Measurements from ENCODE around the gene FBXO24. TPM values are rescaled to one million over a fixed set of nuclear protein-coding genes. Genes with fewer than 3 reads are reported as not detected.

FBXO24 gene
- total RNA-seq, 4 donors from 2014 or later: 0.14 to 0.79 TPM; not detected in 2

- Histone ChIP-seq H3K36me3 (peaks cover 0 to 32% (median 9%) of the 10 kb centered on the region in 4 donors), H3K27ac (no peak within 1 kb of the TSS), H3K9me3 (no peaks in the 10 kb centered on the region), H3K4me1 (peaks cover 12 to 23% (median 19%) of the 10 kb centered on the region in 4 donors), H3K4me3 (no peak within 1 kb of the TSS), H3K27me3 (peaks cover 8% of the 10 kb centered on the region)
- no peak for DNase-seq
- TF ChIP-seq POLR2A (IDR thresholded peaks at IDR 0.05): no peak
- no peak for TF ChIP-seq POLR2AphosphoS5 (IDR thresholded peaks at IDR 0.05)
- intact Hi-C loops (cut with DNase I; ENCODE audit: low total_unique reads): no loop called here
- WGBS, 2 donors (ENCODE audit: low coverage in 1 of 2): 94% methylated on average over 55 of the region's 70 CpGs; no CpG with 5 or more reads in 1 of the 2 donors
- in situ Hi-C loops (cut with MboI; ENCODE audit: low pct_ligation_motif_present in 1 of 4, low pct_unique_long_range_greater_than_20kb in 1 of 4, low sequenced_read_pairs in 3 of 4): no loop called here
These were observed 12.3 kb upstream of the FBXO24 start, which contains the start of gene SAP25 for GRCh38 chr7:100573691-100574361. Gene SAP25 (minus strand): TSS chr7:100573900. CDS start chr7:100573742, 158 bp downstream.

GRCh38 chr7:100574362-100575205 lies 11.5 kb upstream of the FBXO24 start:
- H3K4me3 ChIP-seq: no peak overlapping the region
- H3K36me3 ChIP-seq: peaks cover 0 to 36% (median 9%) of the 10 kb centered on the region in 4 donors
- H3K4me1 ChIP-seq: peaks cover 9 to 15% (median 13%) of the 10 kb centered on the region in 4 donors
- DNase-seq: no peak
- H3K27me3 ChIP-seq: peaks cover 8% of the 10 kb centered on the region
- 91 to 94% methylated on average over 7 to 44 of the region's 44 CpGs for WGBS, 2 donors (ENCODE audit: low coverage in 1 of 2)
- no peak overlapping the region for H3K27ac ChIP-seq
- in situ Hi-C loops (cut with MboI; ENCODE audit: low pct_ligation_motif_present in 1 of 4, low pct_unique_long_range_greater_than_20kb in 1 of 4, low sequenced_read_pairs in 3 of 4) (loop anchor here in 1 of 4 donors (25.0 kb wide), 1 partner anchor 113 kb away; the partner anchor contains the start of gene GIGYF1), intact Hi-C loops (cut with DNase I; ENCODE audit: low total_unique reads) (no loop called here)
- TF ChIP-seq EP300 (IDR thresholded peaks at IDR 0.05; ENCODE audit: low read depth) (no peak), POLR2AphosphoS5 (IDR thresholded peaks at IDR 0.05) (no peak), POLR2A (IDR thresholded peaks at IDR 0.05) (no peak), CTCF (IDR thresholded peaks at IDR 0.05) (no peak)
- H3K9me3 ChIP-seq: no peaks in the 10 kb centered on the region

- Histone ChIP-seq H3K4me3 (no peak overlapping the region), H3K27ac (no peak overlapping the region), H3K4me1 (peaks cover 3 to 9% (median 6%) of the 10 kb centered on the region in 4 donors), H3K27me3 (peaks cover 8% of the 10 kb centered on the region), H3K36me3 (peaks cover 0 to 36% (median 9%) of the 10 kb centered on the region in 4 donors), H3K9me3 (no peaks in the 10 kb centered on the region)
- intact Hi-C loops (cut with DNase I; ENCODE audit: low total_unique reads): no loop called here
- DNase-seq: no peak
- in situ Hi-C loops (cut with MboI; ENCODE audit: low pct_ligation_motif_present in 1 of 4, low pct_unique_long_range_greater_than_20kb in 1 of 4, low sequenced_read_pairs in 3 of 4): loop anchor here in 1 of 4 donors (25.0 kb wide), 1 partner anchor 112 kb away; the partner anchor contains the start of gene GIGYF1
- no peak for TF ChIP-seq POLR2AphosphoS5 (IDR thresholded peaks at IDR 0.05)
- no peak for TF ChIP-seq CTCF (IDR thresholded peaks at IDR 0.05)
- no peak for TF ChIP-seq POLR2A (IDR thresholded peaks at IDR 0.05)
- no peak for TF ChIP-seq EP300 (IDR thresholded peaks at IDR 0.05; ENCODE audit: low read depth)
- 89% methylated on average over 14 of the region's 14 CpGs; no CpG with 5 or more reads in 1 of the 2 donors for WGBS, 2 donors (ENCODE audit: low coverage in 1 of 2)
These were observed 10.9 kb upstream of the FBXO24 start for GRCh38 chr7:100575206-100575631.

GRCh38 chr7:100575746-100576383 lies 10.3 kb upstream of the FBXO24 start:
- Histone ChIP-seq H3K27ac (no peak overlapping the region), H3K4me1 (peaks cover 0 to 4% (median 1%) of the 10 kb centered on the region in 4 donors), H3K9me3 (no peaks in the 10 kb centered on the region), H3K27me3 (peaks cover 6% of the 10 kb centered on the region), H3K36me3 (peaks cover 0 to 37% (median 10%) of the 10 kb centered on the region in 4 donors), H3K4me3 (no peak overlapping the region)
- intact Hi-C loops (cut with DNase I; ENCODE audit: low total_unique reads) (no loop called here), in situ Hi-C loops (cut with MboI; ENCODE audit: low pct_ligation_motif_present in 1 of 4, low pct_unique_long_range_greater_than_20kb in 1 of 4, low sequenced_read_pairs in 3 of 4) (loop anchor here in 1 of 4 donors (25.0 kb wide), 1 partner anchor 111 kb away; the partner anchor contains the start of gene GIGYF1)
- TF ChIP-seq POLR2A (IDR thresholded peaks at IDR 0.05): no peak
- TF ChIP-seq POLR2AphosphoS5 (IDR thresholded peaks at IDR 0.05): no peak
- TF ChIP-seq EP300 (IDR thresholded peaks at IDR 0.05; ENCODE audit: low read depth): no peak
- no peak for TF ChIP-seq CTCF (IDR thresholded peaks at IDR 0.05)
- WGBS, 2 donors (ENCODE audit: low coverage in 1 of 2): 92% methylated on average over 17 of the region's 17 CpGs; no CpG with 5 or more reads in 1 of the 2 donors
- DNase-seq: no peak
